Measurements from ENCODE around the gene RTBDN.

Gene RTBDN

DNA sequence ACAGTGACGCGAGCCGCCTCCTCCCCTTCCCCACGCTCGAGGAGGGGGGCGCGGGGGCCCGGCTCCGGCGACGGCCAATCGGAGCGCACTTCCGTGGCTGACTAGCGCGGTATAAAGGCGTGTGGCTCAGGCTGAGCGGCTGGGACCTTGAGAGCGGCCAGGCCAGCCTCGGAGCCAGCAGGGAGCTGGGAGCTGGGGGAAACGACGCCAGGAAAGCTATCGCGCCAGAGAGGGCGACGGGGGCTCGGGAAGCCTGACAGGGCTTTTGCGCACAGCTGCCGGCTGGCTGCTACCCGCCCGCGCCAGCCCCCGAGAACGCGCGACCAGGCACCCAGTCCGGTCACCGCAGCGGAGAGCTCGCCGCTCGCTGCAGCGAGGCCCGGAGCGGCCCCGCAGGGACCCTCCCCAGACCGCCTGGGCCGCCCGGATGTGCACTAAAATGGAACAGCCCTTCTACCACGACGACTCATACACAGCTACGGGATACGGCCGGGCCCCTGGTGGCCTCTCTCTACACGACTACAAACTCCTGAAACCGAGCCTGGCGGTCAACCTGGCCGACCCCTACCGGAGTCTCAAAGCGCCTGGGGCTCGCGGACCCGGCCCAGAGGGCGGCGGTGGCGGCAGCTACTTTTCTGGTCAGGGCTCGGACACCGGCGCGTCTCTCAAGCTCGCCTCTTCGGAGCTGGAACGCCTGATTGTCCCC lies 42.9 kb downstream of the RTBDN start, which contains the start of gene JUNB:
TSS of gene JUNB (plus strand) at position 142 of the 706 bp plus-strand sequence. CDS start at position 428, 286 bp downstream.
- peak; percentile 73 to 93 for DNase-seq

DNA sequence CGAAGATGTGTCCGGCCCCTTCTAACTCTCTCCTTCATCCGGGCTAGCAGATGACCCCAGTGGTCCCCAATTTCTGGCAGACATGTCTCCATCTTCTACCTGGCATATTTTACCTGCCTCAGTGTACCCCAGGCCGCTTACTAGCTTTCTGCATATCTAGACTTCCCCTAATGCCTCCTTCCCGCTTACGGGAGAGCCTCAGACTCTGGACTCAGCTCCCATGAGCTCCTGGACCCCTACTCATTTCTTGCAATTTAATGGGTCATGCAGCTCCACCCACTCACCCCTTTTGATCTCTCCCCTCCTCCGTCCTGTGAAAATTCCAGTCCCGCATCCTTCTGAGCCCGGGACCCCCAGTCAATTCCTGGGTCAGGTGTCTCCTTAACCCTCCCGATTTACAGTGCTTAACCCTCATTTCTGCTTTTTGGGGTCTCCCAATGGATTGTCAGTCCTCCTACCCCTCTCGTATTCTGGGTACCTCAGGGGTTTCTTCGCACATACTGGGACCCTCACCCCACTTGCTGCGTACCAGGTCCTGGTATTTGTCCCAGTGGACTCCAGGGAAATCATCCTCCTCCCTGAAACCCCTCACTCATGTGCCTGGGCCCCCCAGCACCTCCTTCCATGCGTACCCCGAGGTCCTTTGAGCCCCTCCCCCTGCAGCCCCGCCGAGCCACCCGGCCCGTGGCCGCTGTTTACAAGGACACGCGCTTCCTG lies 43.6 kb downstream of the RTBDN start:
- no peak for DNase-seq

DNA sequence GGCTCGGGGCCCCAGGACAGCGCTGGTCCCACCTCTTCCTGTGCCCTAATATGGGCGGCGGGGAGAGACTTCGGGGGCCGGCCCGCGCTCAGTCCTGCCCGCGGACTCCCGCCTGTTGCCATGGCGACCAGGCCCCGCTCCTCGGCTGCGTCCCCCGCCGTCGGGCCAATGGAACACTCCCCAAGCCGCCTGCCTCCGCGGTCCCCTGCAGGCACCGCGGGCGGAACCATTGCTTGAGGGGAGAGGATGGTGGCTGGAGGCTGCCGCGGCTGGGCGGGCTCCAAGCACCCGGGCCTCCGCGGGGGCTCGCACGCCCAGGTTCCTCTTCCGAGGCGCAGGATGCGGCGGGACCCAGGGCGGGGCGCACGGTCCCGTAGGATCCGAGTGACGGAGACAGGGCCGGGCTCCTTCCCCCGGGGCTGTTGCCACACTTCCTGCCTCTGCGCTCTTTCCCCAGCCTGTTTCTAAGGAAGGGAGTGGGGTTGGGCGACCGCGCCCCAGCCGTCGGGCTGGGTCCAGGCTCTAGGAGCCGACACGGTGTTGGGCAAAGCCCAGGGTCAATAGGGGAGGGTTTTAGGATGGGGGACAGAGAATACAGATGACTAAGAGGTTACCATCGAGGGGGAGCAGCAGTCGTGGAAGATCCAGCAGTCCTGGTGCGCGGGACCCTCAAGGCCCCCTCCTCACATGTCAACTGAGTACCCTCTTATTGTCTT lies 44.3 kb downstream of the RTBDN start:
- peak; percentile 76 to 94 for DNase-seq

DNA sequence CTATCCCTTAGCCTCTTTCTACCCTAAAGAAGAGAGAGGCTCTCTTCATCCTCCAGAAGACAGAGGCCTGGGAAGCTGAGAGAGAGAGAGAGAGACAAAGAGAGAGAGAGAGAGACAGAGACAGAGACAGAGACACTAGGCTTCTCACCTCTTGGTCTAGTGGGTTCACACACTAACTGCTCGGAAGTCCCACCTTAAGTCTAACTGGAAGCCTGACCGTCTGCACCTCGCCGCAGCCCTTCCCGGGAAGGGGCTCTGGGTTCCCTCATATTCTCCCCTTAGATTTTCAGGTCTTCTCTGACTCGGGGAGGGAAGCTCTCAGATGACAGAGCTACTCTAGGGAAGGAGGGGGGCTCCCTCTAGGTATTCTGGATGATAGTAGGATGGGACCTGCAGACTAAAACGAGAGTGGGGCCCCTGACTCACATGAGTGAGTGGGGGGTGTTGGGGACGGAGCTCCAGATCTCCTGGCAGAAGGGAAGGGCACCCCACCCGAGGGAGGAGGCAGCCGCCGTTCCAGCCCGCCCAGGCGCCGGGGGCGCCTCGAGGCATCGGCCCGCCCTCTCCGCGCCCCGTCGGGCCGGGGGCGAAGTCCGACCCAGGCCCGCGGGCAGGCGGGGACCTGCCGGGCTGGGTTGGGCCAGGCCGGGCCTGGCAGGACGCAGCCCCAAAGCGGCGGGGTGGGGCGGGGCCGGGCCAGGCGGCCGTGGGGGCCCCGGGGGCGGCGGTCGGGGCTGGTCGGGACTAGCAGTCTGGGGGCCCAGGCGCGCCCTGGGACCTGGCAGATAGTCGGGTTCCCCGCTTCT lies 45.1 kb downstream of the RTBDN start:
- DNase-seq, result peak in 1 of 2 experiments; percentile 78

DNA sequence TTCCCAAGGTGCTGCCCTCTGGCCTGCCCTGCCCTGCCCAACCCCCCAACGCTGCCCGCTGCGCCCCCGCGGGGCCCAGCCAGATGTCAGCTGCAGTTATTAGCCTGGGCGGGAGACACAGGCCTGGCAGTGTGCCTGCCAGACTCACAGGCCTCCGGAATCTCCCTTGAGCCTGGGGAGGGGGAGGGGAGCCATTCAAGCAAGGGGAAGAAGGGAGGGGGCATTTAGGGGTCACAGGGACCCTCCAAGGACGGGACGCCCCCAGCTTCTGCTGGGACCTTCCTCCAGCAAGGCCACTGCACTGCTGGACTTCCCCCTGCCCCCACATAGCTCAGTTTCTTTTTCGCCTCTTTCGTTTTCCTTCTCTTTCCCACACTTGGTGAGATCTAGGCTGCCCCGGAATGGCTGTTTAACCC lies 45.7 kb downstream of the RTBDN start:
- peak in 1 of 2 experiments; percentile 23 for DNase-seq

DNA sequence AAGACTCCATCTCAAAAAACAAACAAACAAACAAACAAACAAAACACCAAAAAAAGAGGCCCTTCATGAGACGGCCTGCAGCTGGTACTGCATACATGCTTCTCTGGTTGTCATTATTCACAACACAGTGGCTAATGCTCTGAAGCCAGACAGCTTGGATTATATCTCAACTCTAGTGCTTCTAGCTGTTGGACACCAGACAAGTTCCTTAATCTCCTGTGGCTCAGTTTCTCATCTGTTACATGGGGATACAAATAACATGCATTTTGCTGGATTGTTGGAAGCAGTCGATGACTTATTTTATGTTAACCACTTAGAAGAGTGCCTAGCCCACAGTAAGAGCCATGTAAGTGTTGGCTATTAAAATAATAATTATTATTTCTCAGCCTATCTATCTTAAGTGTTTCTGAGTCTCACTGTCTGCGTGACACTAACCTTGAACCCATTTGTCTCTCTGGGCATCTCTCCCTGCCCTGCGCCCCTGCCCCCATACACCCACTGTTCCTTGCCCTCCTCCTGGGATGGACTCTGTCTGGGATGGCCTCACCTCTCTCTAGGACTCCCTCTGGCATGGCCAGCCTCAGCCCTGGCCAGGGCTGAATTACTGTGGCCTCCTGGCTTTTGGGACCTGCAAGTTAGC lies 46.2 kb downstream of the RTBDN start:
- no peak for DNase-seq

DNA sequence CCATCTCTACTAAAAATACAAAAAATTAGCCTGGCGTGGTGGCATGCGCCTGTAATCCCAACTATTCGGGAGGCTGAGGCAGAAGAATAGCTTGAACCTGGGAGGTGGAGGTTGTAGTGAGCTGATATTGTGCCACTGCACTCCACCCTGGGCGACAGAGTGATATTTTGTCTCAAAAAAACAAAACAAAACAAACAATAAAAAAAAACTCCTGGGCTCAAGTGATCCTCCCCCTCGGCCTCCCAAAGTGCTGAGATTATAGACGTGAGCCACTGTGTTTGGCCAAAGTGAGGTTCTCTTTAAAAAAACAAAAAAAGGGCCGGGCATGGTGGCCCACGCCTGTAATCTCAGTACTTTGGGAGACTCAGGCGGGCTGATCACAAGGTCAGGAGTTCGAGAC lies 46.9 kb downstream of the RTBDN start:
- no peak for DNase-seq

DNA sequence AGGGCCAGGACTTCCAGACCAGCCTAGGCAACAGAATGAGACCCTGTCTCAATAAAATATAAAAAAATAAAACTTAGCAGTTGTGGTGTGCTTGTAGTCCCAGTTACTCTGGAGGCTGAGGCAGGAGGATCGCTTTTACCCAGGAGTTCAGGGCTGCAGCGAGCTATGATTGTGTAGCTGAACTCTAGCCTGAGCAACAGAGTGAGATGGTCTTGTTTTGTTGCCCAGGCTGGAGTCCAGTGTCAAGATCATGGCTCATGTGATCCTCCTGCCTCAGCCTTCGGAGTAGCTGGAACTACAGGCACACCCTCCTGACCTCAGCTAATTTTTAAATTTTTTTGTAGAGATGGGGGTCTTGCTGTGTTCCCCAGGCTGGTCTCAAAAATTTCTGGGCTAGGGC lies 47.4 kb downstream of the RTBDN start:
- no peak for DNase-seq

DNA sequence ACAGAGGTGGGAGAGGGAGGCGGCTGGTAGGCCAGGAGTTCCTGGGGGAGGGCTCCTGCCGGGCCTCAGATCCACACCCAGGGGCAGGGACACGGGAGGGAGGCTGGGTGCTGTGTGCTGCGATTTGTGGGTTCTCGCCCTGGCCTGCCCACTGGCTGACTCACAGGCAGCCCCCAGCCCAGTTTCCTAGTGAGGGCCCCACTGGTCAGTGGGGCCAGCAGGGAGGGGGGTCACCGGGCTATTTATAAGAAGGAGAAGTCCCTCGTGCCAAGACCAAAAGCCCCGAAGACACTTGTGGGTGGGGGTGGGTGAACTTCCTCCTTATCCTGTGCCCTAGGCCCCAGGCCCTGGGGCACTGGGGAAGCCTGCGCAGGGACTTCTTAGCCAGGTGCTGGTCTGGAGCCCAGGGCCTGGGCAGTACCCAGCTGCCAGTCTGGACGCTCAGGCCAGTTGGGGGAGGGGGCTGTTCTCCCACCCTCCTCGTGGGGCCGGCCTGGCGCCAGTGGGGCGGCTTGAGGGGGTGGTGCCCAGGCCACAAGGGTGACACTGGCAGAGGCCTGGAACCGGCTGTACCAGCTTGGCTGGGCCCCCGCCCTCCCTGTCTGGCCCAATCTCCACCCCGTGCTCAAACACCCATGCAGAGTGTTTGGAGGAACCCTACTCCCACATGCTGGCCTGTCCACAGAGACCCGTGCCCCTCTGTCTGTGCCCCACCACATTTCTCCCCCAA lies 48.1 kb downstream of the RTBDN start:
- no peak for DNase-seq

DNA sequence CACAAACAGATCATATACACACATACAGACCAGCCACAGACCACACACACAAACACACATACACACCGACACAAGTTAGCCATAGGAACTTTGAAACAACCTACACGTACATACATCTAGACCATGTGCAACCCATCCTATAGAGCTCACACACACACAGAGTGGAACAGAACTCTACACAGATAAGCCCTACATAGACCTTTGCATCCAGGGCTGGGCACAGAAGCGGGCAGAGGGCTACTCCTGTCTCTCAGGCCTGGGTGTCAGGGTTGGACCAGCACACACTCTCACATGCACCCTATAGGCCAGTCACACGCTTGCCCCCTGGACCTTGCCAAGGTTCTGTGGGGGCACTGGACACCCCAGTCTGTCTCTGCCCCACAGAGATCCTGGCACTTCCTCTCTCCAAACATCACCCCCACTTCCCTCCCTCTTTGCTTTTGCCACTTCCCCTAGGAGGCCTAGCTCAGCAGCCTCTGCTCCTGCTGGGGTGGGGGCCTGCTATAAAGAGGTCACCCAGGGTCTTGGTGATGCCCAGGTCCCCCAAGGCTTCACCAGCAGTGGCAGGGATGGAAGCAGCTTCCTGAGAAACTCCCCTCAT lies 48.8 kb downstream of the RTBDN start:
- DNase-seq, result no peak

DNA sequence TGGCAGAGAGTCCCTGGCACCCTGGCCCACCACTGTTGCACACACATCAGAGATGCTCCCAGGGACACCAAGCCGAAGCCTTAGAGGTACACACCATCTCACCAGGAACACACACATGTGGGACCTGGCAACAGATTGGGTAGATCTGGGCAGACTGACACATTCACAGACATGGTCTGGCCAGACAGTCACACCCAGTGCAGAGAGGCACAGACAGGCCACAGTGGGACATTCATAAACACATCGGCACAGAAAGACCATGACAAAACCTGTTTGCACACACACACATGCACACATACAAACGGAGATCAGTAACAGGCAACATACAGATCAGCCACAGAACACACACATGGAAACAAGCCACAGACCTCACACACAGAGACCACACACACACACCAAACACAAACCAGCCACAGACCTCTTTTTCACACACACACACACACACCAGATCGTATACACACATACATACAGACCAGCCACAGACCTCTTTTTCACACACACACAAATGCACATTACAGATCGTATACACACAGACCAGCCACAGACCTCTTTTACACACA lies 49.4 kb downstream of the RTBDN start:
- DNase-seq, result no peak

DNA sequence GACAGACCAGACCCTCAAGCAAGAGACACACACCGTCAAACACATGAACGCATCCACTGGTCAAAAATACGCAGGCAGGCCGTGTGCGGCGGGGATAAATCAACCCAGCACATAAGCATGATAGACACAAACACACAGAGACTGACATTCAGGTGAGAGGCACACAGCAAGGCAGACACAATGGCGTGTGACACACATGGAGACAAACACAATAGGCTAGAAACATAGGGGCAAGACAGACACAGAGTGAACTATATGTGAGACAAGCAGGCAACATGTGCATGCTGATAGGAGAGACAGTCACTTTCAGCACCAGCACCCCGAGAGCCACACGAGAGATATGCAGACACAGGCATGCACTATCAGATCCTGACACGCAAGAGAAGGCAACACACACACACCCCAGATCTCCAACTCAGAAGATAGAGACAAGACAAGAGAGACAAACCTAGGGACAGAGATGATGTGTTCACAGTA lies 49.9 kb downstream of the RTBDN start:
- DNase-seq, result no peak

DNA sequence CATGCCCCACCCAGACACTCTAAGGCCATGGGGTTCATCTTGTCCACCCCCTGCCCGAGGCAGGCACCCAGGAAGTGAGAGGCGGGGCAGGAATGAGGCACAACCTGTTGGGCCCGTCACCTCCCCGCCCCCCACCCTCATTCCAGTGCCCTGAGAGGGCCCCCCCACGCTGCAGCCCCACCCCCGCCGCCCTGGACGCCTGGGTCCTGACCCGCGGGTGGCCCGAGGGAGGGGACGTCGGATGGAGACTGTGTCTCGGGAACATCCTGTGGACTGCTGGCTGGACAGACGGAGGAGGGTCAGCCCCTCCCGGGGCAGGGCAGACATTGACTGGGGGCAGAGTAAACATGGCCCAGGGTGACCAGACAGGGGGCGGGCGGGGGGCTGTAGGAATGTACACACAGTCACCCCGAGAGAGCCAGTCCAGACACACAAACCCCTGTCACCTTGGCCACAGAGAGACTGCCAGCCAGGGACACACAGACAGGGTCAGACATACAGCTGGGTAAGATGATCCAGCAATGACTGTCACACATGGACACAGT lies 50.5 kb downstream of the RTBDN start:
- DNase-seq, result no peak

DNA sequence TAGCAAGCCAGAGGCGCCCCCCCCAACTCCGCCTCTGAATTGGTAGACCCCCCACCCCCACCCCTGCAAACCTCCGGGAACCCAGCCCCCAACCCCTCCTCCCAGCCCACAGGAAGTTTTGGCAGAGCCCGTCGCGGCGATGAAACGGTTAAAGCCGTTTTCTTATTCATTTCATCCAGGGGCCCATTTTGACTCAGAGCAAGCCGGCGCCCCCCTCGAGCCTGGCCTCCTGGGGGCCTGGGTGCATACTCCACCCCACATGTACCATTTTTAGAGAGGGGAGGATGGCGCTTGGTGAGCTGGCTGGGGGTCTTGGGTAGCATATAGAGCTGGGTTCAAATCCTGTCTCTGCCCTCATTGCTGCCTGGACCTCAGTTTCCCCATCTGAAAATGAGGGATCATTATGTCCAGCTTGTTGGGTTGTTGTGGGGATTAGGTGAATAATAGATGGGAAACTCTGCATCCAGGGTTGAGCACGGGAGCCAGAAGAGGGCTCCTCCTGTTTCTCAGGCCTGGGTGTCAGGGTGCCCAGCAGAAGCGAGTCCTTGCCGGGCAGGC lies 51.0 kb downstream of the RTBDN start:
- DNase-seq, result no peak

DNA sequence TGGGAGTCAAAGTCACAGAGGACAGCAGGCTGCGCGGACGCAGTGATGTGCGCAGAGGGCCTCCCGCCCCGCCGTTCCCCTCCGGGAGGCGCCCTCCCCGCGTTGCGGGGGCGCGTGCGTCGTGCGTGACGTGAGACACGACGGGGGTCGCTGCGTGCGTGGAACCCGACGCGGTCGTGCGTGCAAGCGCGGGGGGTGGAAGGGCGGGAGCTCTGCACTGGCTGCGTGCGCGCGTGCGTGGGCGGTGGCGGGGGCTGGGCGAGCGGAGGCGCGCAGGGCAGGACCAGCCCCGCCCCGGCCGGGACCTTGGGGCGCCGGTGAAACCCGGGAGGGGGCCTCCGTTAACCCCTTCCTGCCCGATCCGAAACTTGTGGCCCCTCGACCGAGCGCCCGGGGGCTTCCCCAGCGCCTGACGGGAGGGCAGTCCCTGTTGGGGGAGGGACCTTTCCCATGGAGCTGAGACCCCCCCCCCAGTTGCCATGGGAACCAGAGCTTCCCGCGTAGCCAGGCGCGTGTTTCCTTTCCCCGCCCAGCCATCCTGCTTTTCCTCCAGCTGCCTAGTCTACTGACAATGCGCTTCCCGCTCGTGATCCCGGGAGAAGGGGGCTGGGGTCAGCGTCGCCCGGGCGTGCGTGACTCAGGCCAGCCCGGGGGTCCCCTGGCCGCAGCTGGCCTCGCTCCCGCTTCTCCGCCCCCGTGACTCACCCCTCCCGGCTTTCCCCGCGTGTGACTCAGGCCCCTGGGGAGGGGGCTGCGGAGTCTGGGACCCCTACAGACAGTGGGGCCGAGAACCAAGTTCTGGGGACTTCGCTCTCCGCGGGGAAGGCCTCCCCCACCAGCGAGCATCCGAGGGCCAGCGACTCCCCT lies 51.7 kb downstream of the RTBDN start:
- DNase-seq, result peak; percentile 29 to 86

DNA sequence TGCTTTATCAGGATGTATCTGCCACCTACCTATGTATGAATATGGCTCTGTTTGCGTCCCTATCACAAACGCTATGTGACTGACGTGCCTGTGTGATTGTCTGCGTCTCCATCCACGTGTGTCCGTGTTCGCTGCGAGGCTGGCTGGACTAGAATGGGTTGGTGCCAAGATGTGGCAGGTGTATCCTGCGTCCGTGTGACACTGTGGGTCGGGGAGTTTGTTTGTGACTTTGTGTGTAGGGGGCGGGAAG lies 52.3 kb downstream of the RTBDN start:
- DNase-seq, result no peak

DNA sequence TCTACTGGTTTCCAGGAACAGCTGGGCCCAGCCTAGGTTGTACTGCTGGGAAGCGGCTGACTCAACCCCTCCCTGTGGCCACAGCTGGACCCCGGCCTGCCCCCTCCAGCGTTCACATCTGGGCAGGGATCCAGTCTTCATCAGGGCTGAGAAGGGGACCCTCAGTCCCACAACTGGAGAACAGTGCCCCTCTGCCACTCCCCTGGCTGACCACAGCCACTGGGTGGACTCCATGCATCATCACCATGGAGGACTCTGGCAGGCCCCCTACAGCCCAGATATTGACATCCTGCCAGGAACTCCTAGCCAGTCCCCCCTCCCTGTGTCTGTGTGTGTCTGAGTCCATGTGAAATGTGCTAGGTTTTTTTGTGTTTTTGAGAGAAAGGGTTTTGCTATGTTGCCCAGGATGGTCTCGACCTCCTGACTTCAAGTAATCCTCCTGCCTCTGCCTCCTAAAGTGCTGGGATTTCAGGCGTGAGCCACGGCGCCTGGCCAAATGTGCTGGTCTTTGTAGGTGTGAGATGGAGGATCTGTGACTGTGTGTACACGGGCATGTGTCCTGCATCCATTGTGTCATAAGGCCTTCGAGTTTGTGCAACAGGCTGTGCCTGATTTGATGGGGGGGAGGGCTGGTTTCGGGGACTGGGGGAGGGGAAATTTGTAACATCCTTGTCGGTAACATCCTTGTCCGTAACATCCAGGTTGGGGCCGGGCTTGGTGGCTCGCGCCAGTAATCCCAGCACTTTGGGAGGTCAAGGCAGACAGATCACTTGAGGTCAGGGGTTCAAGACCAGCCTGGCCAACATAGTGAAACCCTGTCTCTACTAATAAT lies 55.0 kb downstream of the RTBDN start:
- no peak for DNase-seq

DNA sequence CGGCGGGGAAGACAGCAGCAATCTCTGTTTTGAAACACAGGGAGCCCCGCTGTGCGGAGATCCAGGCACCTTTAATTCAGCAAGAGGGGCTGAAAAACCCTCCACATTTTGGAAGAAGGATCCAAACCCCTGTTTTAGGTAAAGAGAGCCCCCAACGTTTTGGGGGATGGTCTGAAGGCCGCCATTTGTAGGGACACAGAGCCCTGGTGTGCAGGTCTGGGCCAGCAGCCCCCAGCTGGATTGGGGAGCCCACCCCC lies 55.5 kb downstream of the RTBDN start:
- no peak for DNase-seq

Measured in NCI-H526 (cell line).